AG04450 (cell line): ENCODE data around the gene RAI2. TPM values are rescaled to one million over a fixed set of nuclear protein-coding genes. Genes with fewer than 3 reads are reported as not detected.

ENCODE experiments used
- CTCF ChIA-PET: fragments of 300-600, 350-600 bp; formaldehyde crosslinking; extraction: SDS; loops from one replicate; lab custom pipeline; 2022; ENCODE audit warnings: antibody characterized with exemption, inconsistent platforms; lab: Charles Lee
- POLR2A ChIA-PET: fragments of 350-600 bp; formaldehyde crosslinking; extraction: SDS; loops from one replicate; lab custom pipeline; 2021; ENCODE audit warnings: antibody characterized with exemption, inconsistent platforms; lab: Yijun Ruan, JAX
- DNase-seq: peaks from one replicate; pipeline ENCODE4 v3.0.0-alpha.2; 2011; ENCODE audit warnings: low read depth, low spot score
- H3K27ac ChIP-seq: one replicate; pipeline ENCODE4 v1.5.1; 2012; ENCODE audit warnings: low read depth, low read length, control low read depth
- H3K27me3 ChIP-seq: one replicate; pipeline ENCODE4 v1.6.0; 2012; ENCODE audit warnings: low read length; ENCODE audit not compliant: control insufficient read depth, insufficient read depth
- H3K4me3 ChIP-seq: 2 replicates; pipeline ENCODE4 v1.5.1; 2011; ENCODE audit warnings: mild to moderate bottlenecking, low read depth, low read length, control low read depth
- H3K9me3 ChIP-seq: 2 replicates; pipeline ENCODE4 v1.5.1; 2012; ENCODE audit warnings: low read length; ENCODE audit not compliant: control insufficient read depth, insufficient read depth
- polyA plus RNA-seq: library from polyadenylated mRNA; depleted of rRNA; stranded (reverse); fragments of >200 nt; gene quantifications from 2 replicates; pipeline ENCODE4 v1.2.3, GENCODE V29; 2011
- TF ChIP-seq, protein P1 (sequence below): IDR thresholded peaks from 2 replicates; pipeline ENCODE4 v1.5.1; 2011; ENCODE audit warnings: low read depth, low read length, control low read depth, inconsistent platforms

Gene RAI2
- polyA plus RNA-seq, 1 experiment = not detected

DNA sequence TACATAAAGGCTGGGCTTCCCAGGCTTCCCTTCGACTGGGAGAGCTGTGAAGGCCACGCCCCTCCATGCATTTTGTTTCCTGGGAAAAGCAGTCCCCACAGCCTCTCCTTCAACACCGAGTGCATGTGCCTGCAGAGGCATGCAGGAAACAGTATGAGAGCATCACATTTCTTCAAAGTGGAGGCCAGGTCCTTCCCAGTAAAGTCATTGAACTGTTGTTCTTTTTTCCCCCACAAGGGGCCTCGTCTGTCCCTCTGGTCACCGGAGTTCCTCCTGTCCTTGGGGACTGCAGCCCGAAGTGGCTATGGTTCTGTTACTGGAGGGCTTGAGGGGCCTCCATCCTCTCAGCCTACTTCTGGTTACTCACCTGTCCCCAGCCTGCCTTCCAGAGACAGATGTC lies 56.0 kb downstream of the RAI2 start:
- DNase-seq = no peak
- ChIA-PET POLR2A (no interaction called here), CTCF (no interaction called here)
- H3K27me3 ChIP-seq = no peaks in the 10 kb centered on the region
- TF ChIP-seq, protein P1, sequence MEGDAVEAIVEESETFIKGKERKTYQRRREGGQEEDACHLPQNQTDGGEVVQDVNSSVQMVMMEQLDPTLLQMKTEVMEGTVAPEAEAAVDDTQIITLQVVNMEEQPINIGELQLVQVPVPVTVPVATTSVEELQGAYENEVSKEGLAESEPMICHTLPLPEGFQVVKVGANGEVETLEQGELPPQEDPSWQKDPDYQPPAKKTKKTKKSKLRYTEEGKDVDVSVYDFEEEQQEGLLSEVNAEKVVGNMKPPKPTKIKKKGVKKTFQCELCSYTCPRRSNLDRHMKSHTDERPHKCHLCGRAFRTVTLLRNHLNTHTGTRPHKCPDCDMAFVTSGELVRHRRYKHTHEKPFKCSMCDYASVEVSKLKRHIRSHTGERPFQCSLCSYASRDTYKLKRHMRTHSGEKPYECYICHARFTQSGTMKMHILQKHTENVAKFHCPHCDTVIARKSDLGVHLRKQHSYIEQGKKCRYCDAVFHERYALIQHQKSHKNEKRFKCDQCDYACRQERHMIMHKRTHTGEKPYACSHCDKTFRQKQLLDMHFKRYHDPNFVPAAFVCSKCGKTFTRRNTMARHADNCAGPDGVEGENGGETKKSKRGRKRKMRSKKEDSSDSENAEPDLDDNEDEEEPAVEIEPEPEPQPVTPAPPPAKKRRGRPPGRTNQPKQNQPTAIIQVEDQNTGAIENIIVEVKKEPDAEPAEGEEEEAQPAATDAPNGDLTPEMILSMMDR = no peak
- no peak overlapping the region for H3K27ac ChIP-seq
- H3K9me3 ChIP-seq = no peaks in the 10 kb centered on the region
- H3K4me3 ChIP-seq = no peak overlapping the region

DNA sequence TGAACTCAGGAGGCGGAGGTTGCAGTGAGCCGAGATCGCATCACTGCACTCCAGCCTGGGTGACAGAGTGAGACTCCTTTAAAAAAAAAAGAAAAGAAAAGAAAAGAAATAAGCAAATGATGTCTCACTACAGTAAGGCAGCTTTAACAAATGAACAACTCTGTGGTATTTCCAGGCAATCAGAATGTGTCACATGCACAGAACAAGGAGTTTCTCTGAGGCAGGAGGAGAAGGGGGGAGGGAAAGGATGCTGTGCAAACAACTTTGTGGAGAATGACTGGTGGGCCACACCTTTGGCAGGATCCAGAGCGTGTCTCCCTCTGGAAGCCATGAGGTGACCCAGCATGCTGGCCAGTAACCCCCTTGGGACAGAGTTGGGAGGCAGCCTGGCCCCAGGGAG lies 57.6 kb downstream of the RAI2 start:
- no peaks in the 10 kb centered on the region for H3K9me3 ChIP-seq
- ChIA-PET CTCF (no interaction called here), POLR2A (no interaction called here)
- no peak overlapping the region for H3K4me3 ChIP-seq
- TF ChIP-seq, protein P1 = no peak
- H3K27ac ChIP-seq = no peak overlapping the region
- H3K27me3 ChIP-seq = no peaks in the 10 kb centered on the region
- no peak for DNase-seq

DNA sequence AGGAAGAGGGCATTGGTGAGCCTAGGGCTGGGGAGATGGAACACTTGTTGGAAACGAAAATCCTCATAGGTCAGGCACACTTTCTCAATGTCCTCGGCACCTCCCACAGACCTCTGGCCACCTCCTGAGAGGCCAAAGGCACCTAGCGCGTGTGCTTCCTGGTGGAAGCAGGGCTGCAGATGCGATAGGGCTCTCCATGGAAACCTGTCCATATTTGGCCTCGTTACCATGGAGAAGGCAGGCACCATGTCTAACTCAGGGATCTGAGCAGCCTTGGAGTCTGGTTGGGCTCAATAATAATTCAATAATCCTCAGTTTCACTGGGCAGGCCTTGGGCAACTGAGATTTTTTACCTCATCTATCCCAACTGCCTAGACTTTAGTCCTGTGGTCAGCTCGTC lies 58.3 kb downstream of the RAI2 start:
- H3K4me3 ChIP-seq = no peak overlapping the region
- H3K9me3 ChIP-seq = no peaks in the 10 kb centered on the region
- TF ChIP-seq, protein P1 = no peak
- ChIA-PET POLR2A (no interaction called here), CTCF (no interaction called here)
- no peak for DNase-seq
- no peaks in the 10 kb centered on the region for H3K27me3 ChIP-seq
- no peak overlapping the region for H3K27ac ChIP-seq

DNA sequence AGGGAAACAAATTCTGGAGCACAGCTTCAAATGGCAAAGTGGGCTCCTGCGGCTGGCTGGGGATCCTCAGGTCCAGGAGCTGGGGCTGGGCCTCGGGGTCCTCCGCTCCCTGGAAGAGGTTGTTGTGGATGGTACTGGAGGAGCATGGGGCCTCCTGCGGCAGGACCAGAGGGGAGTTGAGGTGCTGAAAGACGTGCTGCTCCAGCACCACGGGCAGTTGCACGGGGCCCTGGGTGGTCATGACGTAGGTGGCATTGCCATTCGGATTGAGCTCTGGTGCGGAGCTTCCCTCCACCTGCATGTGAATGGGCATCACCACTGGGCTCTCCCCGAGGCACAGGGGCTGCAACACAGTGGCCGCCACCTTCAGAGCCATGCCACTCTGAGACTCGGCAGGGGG lies 59.7 kb downstream of the RAI2 start:
- Histone ChIP-seq H3K9me3 (no peaks in the 10 kb centered on the region), H3K27ac (no peak overlapping the region), H3K4me3 (no peak overlapping the region), H3K27me3 (no peaks in the 10 kb centered on the region)
- no peak for DNase-seq
- POLR2A ChIA-PET = no interaction called here
- CTCF ChIA-PET = no interaction called here
- TF ChIP-seq, protein P1 = no peak

DNA sequence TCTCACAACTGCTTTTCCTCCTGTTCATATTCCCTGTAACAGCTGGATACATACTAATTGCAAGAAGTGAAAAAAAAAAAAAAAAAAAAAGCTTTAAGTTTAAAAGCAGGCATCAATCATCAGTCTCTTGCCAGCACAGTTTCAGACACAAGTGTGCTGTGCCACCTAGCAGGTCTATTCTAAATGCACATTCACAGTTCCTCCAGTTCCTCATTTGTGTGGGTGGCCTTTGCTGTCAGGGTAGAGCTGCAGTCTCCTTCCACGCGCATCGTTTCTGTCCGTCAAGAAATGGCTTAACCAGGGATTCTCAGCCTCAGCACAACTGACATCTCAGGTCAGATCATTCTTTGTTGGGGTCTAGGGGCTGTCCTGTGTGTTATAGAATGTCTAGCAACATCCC lies 62.2 kb downstream of the RAI2 start:
- Histone ChIP-seq H3K27ac (no peak overlapping the region), H3K9me3 (no peaks in the 10 kb centered on the region), H3K4me3 (no peak overlapping the region), H3K27me3 (no peaks in the 10 kb centered on the region)
- TF ChIP-seq, protein P1 = no peak
- DNase-seq = no peak
- POLR2A ChIA-PET = interaction anchor here (0.6 kb wide), 1 partner anchor 61 kb away, joined by 3 read pairs; no protein-coding TSS in a partner anchor
- CTCF ChIA-PET = interaction anchor here (0.9 kb wide), 1 partner anchor 102 kb away, joined by 3 read pairs; no protein-coding TSS in a partner anchor
